GM21390 (cell line): ENCODE measurements around the gene SCAF4.

Experiments used
- ATAC-seq: cut with Tn5 transposase; IDR thresholded peaks from one replicate; pipeline ENCODE4 v1.9.1; 2021; ENCODE audit not compliant: unreplicated experiment

The SCAF4 gene

DNA sequence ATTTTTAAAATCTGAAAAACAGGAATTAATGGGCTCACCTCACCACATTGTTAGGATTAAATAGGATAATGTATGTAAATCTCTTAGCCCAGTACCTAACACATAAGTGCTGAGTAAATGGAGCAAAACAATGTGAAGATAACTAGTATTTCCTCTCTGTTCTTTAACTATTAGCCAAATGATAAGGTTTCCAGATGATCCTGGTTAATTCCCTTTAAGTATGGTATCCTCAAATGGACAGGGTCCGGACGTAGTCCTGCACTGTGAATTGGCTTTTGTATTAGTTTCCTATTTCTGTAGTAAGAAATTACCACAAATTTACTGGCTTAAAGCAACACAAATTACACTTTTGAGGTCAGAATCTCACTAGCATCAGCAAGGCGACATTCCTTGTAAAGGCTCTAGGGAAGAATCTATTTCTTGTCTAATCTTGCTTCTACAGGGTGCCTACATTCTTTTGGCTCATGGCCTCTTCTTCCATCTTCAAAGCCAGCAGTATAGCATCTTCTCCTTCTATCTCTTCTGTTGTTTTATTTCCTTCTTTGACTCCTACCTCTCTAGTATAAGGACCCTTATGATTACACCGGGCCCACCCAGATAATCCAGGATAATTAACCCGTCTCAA lies 17.1 kb downstream of the SCAF4 start:
- no peak for ATAC-seq

DNA sequence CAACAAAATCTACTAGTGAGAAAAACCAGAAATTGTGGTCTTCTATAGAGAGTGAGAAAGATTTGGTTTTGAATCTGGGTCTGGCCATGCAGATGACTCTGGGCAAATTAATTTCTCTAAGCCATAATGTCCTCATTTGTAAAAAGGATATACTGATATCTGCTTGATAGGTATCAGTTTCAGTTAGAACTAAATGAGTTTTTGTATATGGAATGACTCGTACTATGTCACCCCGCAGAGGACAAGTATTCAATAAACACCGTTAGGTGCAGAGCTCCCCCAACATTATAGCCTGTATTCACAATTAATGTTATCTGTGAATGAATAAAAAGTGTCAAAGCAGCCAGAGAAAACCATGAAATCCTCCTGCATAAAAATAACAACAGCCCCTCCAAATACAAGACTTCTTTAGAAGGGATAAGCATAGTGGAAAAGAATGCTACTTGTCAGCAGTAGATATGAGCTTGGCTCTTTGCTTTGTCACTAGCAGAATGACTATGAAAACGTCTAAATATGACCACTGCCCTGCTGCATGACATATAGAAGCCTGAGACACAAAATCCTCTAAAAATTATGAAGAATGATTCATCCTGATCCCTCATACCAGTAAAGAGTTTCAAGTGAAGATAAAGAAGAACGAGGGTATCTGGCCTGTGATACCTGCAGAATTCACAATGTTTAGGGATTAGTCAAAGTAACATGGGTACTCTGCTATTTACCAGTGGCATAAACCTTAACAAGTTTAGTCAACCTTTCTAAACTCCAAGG lies 17.8 kb downstream of the SCAF4 start:
- no peak for ATAC-seq

DNA sequence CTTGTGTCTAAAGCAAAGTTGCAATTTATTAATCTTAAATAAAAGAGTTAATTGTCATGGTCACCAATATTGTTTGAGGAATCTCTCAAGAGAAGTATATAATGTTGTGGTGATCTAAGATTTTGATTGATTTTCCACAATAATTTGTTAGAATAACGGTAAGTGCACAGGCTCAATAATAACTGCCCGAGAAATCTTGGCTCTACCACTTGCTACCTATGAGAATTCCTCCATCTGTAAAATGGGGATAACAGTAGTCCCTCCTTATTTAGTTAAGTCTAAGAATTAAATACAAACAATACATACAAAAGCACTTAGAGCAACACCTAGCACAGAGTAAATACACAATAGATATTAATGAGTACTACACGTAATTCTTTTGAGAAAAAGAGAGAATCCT lies 18.8 kb downstream of the SCAF4 start:
- no peak for ATAC-seq

DNA sequence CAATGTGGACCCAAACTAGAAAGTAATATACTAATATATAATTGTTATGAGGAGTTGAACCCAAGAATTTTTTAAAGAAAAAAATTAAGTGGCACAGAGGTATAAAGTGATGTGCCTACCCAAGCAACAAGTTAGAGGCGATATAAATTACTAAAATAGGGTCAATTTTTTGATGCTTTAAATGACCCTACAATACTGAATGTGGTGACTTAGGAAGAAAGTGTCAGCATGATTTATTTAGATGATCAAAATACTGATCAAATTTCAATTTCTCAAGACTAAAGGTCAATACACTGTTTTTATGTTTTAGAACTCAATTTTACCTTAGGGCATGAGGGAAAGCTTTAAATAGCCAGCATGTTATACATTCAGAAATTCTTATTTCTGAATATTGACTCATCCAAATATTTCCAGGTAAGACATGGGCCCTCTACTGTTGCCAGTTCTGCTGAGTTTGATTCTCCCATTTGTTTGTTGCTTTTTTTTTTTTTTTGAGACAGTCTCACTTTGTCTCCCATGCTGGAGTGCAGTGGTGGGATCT lies 20.1 kb downstream of the SCAF4 start:
- no peak for ATAC-seq

DNA sequence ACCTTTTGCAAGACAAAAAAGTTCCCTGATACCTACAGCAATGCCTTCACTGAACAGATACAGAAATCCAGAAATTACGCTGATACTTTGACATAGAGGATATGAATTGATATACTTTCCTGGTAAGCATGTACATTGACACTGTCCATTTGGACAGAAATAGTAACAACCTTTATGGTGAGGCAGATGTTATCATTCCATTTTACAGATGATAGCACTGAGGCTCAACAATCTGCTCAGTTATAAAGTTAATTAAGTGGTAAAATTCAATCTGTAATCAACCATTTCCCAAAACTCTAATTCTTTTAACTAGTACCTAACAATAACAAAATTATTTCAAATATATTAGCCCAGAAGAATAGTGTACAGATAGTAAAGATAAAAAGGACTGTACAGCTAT lies 20.6 kb downstream of the SCAF4 start:
- no peak for ATAC-seq

DNA sequence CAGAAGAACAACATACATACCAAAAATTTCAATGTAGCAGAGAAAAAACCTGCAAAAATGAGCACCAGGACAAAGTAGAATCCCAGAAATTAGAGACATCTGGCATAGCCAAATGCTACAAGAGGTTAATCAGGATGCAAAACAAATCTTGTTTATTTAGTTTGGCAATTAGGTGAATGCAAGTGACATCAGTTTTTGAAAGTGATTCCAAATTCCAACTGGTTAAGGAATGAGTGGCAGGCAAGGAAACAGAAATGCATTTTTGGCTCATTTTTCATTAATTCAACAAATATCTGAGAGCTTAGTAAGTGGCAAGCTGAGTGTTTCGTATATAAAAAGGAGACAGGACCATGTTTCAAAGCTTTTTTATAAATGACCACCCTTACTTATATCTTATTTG lies 21.3 kb downstream of the SCAF4 start:
- ATAC-seq: no peak

DNA sequence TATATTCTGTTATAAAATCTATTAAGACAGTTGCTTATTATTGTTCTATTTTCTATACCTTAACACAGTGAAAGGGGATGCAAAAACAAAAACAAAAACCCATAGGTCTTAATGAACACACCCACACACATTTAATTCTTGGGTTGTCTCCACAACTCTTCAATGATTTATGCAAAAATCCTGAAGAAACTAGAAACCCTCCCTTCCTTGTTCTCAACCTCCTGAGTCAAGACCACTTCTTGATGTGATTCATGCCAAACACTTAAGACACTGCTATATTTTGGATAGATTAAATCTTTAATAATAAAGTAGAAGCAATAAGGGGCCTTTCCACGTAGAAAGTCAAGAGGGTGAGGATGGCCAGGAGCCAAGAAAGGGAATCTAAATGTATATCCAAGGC lies 23.4 kb downstream of the SCAF4 start:
- ATAC-seq: no peak

DNA sequence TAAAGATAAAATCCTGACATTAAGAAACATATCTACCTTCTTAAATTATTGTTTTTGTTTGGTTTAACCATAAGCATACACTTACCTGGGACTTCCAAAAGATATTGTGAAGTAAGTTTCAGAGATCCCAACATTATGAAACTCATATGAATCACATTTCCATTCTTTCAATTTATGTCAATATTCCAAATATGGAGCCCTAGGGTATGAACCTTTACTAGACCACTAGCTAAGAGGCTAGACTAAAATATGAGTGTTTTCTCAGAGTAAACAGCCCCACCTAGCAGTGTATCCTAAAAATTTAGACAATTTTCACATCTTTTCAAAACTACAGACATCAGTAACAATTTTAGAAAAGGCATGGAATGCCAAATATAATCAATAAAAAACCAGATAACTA lies 24.4 kb downstream of the SCAF4 start:
- no peak for ATAC-seq

DNA sequence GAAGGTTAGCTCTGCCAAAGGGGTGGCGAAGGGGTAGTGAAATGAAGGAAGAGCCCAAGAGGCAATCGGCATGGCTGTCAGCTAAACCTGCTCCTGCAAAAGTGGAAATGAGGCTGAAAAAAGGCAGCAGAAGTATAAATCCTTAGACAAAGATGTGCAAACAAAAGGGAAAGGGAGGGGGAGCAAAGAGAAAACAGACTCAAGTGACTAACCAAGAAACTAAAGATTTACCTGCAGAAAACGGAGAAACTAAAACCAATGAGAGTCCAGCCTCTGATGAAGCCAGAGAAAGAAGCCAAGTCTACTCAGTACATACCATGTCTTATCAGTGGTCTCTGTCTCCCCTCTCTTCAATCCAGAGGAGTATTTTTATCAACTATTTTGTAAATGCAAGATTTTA lies 25.4 kb downstream of the SCAF4 start:
- ATAC-seq: no peak

DNA sequence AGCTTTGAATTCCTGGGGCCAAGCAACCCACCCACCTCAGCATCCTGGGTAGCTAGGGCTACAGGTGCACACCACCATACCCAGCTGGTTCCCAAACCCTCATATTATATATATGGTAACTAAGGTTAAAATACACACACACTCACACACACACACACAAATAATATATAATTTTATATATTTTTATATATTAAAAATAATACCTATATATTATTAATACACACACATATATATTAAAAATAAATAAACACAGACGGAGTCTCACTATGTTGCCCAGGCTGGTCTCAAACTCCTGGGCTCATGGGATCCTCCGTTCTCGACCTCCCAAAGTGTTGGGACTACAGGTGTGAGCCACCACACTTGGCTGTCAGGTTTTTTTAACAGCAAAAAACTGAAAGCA lies 31.9 kb downstream of the SCAF4 start:
- no peak for ATAC-seq

DNA sequence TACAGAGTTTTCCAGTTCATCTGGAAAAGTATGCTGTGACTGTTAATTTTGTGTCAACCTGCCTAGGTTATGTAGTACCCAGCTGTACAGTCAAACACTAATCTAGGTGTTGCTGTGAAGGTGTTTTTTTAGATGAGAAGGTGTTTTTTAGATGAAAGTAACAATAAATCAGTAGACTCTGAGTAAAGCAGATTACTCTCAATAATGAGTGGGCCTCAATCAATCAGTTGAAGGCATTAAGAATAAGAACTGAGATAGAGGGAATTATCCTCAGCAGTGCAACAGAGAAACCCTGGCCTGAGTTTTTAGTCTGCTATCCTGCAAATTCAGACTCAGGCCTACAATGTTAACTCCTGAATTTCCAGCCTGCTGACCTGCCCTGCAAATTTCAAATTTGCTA lies 33.5 kb downstream of the SCAF4 start:
- no peak for ATAC-seq

DNA sequence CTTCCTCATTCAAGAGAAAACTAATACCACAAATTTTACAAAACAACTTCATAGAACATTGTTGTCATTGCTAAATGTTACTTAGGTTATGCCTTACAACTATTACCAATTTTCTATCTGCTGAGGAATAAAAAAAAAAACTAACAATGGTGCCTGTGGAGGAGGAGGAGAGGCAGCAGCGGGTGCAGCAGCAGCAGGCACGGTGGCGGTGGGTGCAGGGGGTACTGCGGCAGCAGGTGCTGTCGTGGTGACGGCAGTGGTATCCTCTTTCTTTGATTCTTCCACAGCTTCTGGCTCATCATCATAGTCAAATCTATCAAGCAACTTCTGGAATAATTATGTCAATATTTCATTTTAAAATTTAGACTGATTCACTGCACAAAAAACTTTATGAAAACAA lies 35.5 kb downstream of the SCAF4 start:
- ATAC-seq: no peak

DNA sequence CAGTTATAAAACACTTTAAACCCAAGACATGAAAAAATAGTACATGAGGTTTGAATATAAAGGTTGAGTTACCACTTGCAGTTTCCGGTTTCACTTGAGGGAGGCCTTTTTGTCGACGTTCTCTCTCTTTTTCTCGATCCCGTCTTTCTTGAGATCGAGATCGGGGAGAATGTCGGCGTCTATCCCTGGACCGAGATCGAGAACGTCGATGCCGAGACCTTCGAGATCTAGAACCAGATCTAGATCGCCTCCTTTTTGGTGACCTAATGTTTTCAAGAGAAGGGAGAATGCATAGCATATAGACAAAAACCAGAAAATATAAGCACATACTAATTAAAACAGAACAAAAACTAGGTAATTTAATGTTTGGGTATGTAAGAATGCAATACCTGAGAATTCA lies 38.7 kb downstream of the SCAF4 start:
- no peak for ATAC-seq

DNA sequence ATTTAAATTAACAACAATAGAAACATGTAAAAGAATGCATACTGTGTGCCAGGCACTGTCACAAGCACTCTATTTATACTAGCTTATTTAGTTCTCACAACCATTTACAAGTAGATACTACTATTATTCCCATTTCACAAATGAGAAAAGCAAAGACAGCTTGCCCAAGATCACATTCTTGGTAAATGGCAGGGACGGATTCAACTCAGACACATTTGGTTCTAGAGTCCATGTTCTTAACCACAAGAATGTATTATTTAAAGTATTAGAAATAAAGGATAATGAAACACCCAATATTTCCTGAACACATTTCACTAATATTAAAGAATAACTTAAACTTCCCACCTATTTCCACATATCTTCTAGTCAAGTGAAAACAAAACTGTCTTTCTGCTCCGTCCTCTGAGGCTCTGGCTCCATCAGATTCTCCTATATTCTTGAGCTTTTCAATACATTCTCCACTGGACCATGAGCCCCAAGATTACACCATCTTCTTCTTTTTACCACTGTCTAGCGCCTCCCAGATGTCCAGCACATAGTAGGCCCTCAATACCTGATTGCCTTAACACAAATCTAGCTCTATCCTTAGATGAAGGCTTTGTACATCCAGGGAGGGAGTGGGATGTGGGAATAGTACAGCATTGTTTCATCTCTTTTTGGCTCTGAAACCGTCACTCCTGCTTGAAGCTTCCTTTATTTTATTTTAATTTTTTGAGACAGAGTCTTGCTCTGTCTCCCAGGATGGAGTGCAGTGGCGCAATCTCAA lies 43.1 kb downstream of the SCAF4 start:
- ATAC-seq: no peak

DNA sequence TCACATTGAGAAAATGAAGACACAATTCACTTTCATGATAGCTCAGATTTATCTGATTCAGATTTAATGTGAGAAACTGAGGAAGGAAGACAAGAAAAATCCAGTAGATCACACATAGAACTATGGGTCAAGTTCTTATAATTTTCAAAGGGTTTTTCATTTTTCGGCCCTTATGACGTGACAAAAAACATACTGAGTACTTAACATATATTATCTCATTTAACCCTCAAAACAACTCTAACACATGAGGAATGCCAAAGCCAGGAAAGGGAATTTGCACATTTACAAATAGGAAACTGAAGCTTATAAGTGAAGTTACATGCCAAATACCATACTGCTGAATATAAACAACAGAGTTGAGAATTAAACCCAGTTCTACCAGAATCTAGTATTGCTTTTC lies 44.8 kb downstream of the SCAF4 start:
- no peak for ATAC-seq

DNA sequence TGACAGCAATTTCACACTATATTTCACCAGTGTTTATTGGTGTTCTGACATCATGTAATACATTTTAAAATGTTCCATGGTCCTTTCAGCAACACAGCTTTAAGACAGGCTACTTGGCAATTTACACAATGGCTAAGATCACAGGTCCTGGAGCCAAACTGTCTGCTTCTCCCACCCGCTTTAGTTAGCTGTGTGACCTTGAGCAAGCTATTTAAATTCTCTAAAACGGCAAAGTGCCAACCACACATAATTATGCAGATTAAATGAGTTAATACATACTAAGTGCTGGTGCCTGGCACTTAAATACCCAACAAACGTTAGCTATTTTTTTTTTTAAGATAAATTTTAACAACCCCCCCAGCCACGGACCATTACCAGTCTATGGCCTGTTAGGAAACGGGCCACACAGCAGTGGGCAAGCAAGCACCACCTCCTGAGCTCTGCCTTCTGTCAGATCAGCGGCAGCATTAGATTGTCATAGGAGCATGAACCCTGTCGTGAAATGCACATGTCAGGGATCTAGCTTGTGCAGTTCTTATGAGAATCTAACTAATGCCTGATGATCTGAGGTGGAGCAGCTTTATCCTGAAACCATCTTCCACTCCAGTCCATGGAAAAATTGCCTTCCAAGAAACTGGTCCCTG lies 45.5 kb downstream of the SCAF4 start:
- ATAC-seq: no peak

DNA sequence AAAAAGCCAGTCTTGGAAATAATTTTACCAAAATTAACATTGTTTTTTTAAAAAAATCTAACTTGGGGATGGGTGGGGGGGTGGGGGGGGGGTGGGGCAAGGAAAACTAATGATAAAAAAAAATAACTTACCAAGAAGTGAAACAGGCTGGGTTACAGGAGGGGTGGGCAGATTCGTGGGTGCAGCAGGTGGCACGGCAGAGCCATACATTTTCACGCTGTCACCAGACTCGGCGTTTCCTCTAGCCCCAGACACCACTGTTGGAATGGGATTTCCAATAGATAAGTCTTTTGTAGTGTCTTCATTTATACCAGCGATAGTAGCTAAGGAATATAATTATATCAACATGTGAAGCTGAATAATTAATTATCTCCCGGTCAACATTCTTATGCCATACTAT lies 47.0 kb downstream of the SCAF4 start:
- no peak for ATAC-seq

DNA sequence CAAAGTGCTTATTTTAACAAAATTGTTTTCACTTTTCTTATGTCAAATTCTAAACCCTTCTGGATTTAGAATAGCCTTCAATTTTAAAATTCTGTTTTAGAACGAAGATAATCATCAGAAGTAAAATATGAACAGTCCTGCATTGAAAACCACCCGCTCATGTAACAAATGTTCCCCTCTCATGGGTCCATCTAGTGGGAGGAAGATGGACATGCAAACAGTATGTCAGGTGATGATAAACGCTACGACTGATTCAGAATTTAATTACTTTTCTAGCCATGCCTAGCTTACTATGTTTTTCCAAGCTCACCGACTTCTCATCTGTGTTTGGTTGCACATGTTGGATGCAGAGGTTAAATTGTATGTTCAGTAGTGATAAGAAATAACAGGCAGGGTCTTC lies 48.9 kb downstream of the SCAF4 start:
- no peak for ATAC-seq

DNA sequence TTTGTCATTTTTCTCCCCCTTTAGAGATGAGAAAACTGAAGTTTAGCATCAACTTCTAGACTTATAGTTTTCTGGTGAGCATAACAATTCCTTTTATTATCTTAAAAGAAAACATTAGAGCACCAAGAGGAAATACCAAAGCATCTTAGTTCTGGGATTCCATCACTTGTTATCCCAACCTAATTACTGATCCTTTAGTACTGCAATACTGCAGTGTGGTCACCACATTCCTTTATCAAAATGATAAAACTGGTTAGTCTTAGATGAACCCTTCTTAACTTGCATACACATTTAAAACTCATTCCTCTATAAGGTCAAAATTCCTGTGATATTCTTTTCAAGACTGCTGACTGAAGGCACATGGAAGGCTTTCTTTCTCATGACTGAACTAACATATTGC lies 49.3 kb downstream of the SCAF4 start:
- ATAC-seq: no peak

DNA sequence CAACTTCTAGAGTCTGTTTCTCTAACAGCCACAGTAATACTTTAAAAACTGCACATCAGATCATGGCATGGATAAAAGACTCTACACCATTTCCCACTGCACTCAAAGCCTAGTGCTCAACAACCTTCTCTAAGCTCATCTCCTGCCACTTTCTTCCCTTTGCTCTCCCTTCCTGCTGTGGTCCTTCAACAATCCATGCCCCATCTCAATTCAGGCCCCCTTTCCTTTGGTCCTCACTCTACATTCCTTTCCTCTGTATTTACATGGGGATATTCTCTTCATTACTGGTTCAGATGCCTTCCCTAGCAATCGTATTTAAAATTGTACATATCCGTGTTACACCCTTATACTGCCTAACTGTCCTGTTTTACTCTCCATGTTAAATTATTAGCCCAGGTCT lies 53.4 kb downstream of the SCAF4 start:
- no peak for ATAC-seq

DNA sequence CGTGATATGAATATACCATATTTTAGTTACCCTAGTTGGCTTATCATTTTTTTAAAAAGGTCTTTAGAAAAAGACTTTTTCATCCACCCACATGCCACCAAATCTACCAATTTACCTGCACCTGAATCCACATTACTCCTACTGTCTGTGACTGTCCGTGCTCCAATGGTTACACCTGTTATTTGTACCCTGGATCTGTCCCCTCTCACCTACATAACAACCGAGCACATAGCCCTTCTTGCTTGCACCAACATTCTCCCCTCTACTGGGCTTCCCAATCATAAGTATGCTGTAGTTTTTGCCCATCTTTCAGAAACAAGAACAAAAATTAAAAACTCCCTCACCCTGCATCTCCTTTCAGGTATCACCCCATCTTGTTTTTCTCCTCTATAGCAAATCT lies 54.9 kb downstream of the SCAF4 start:
- ATAC-seq: no peak

DNA sequence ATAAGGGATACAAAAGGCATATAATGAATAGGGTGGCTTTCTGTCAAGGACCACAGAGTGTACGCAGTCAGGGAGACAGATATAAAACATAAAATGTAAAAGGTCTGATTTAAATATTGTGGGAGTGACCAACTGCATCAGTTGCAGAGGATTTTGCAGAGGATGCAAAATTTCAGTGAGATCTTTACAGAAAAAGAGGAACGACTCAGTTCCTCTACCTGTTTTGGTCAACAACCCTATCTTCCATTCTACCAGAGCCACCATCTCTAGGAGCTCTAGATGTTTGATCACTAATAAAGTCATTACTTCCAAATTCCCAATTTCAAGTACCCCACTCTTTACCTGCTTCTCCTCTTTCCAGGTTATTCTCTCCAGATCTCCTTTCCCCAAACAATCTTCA lies 56.0 kb downstream of the SCAF4 start:
- ATAC-seq: no peak
